Testis (tissue), 3 donors: ENCODE results near the gene SNAPC2. TPM values are rescaled to one million over a fixed set of nuclear protein-coding genes. Genes with fewer than 3 reads are reported as not detected.
"Not testable (repeated sequence)": the region's sequence is repeated elsewhere in the genome, so short reads cannot be mapped to it uniquely, and the experiment has no call there.

Experiments used
- DNase-seq: peaks from one replicate; pipeline ENCODE4 v3.0.0-alpha.2; 2019
- H3K27ac ChIP-seq, 2 donors: fragments of 200-600 bp; sonication (generic); one replicate each; pipeline ENCODE4 v1.5.1; 2019
- H3K27me3 ChIP-seq: fragments of 200-600 bp; sonication (generic); one replicate; pipeline ENCODE4 v1.5.1; 2019
- H3K36me3 ChIP-seq: fragments of 200-600 bp; sonication (generic); one replicate; pipeline ENCODE4 v1.5.1; 2017; ENCODE audit warnings: low read depth; ENCODE audit errors: missing control alignments
- H3K4me1 ChIP-seq: fragments of 200-600 bp; sonication (generic); one replicate; pipeline ENCODE4 v1.5.1; 2019
- H3K4me3 ChIP-seq, 2 donors: fragments of 200-600 bp; sonication (generic); one replicate each; pipeline ENCODE4 v1.5.1; 2017 to 2019
- H3K9me3 ChIP-seq: fragments of 200-600 bp; sonication (generic); one replicate; pipeline ENCODE4 v1.5.1; 2017
- POLR2A ChIP-seq: fragments of 450-650 bp; IDR thresholded peaks from one replicate; pipeline ENCODE4 v1.6.1; 2017; ENCODE audit warnings: antibody characterized with exemption, mild to moderate bottlenecking, moderate library complexity
- WGBS, 2 donors: methylation state at CpG; one replicate each; pipeline ENCODE4 v1.1.5; 2018; 5-methylcytosine and 5-hydroxymethylcytosine counted together
- intact Hi-C: fragments of 100-400 bp; cut with DNase I; formaldehyde crosslinking; loops from one replicate; pipeline ENCODE4 v1.15.1; 2023; ENCODE audit warnings: low total_unique reads
- polyA plus RNA-seq: library from polyadenylated mRNA; stranded (reverse); fragments of 350-450 nt; fragmentation: Illumina TruSeq; extraction: RNeasy Lipid Tissue Mini Kit (QIAGEN cat#74804); gene quantifications from one replicate; pipeline ENCODE4 v1.2.3, GENCODE V29; 2014; ENCODE audit warnings: low read depth, low replicate concordance; ENCODE audit not compliant: insufficient read depth
- total RNA-seq, 2 donors: library from RNA; depleted of rRNA; stranded (reverse); fragments of >200 nt; gene quantifications; one replicate each; pipeline ENCODE4 v1.2.3, GENCODE V29; 2016
- TF ChIP-seq, protein P1 (sequence below), 3 experiments: fragments of 450-650 bp in 2 of 3; fragments of 200-600 bp in 1 of 3; sonication (generic) in 1 of 3; IDR thresholded peaks; one replicate each; pipeline ENCODE4 v1.5.1; 2016 to 2019; ENCODE audit warnings: antibody characterized with exemption in 3 of 3, mild to moderate bottlenecking in 2 of 3, moderate library complexity in 1 of 3

The SNAPC2 gene
- total and polyA plus RNA-seq, 3 donors from 2014 or later = 51.9 to 88.6 (median 72.5) TPM

DNA sequence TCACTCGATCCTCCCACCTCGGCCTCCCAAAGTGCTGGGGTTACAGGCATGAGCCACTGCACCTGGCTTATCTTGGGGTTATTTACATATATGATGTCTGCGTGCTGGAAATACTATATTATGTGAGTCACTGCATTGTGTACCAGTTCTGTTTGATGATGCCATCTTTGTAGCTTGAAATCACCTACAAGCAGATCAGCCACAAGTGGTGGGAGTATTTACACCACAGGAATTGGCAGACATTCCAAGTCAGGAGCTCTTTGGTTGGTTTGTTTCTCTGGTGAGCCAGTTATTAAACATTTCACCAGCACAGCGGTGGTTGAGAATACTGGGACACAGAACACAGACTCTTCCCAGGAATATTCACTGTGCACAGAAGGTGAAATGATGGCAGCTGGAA lies 27.8 kb downstream of the SNAPC2 start:
- TF ChIP-seq, protein P1, sequence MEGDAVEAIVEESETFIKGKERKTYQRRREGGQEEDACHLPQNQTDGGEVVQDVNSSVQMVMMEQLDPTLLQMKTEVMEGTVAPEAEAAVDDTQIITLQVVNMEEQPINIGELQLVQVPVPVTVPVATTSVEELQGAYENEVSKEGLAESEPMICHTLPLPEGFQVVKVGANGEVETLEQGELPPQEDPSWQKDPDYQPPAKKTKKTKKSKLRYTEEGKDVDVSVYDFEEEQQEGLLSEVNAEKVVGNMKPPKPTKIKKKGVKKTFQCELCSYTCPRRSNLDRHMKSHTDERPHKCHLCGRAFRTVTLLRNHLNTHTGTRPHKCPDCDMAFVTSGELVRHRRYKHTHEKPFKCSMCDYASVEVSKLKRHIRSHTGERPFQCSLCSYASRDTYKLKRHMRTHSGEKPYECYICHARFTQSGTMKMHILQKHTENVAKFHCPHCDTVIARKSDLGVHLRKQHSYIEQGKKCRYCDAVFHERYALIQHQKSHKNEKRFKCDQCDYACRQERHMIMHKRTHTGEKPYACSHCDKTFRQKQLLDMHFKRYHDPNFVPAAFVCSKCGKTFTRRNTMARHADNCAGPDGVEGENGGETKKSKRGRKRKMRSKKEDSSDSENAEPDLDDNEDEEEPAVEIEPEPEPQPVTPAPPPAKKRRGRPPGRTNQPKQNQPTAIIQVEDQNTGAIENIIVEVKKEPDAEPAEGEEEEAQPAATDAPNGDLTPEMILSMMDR (IDR thresholded peaks at IDR 0.05) = no peak
- no peak for TF ChIP-seq POLR2A
- no peaks in the 10 kb centered on the region for H3K36me3 ChIP-seq
- intact Hi-C loops = loop anchor here (10.0 kb wide), 1 partner anchor 307 kb away; no protein-coding TSS in a partner anchor
- H3K27me3 ChIP-seq = no peaks in the 10 kb centered on the region
- no peaks in the 10 kb centered on the region for H3K9me3 ChIP-seq
- H3K4me1 ChIP-seq = no peaks in the 10 kb centered on the region
- no peak overlapping the region for H3K4me3 ChIP-seq
- no peak for DNase-seq
- H3K27ac ChIP-seq = no peak overlapping the region
- 93 to 97% methylated on average over 4 of the region's 4 CpGs for WGBS, 2 donors

DNA sequence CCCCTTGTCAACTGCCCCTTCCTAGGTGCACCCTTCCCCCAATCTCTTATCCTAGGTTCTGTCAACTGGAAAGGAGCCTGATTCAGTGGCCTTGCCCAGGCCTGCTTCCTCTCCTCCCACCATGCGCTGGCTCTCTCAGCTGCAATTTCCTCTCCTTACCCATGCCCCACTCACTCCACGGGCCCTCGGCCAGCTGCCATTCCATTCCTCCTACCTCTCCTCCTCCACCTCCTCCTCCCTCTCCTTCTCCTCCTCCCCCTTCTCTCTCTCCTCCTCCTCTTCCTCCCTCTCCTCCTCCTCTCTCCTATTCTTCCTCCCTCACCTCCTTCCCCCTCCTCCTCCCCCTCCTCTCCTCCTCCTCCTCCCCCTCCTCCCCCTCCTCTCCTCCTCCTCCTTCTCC lies 32.9 kb downstream of the SNAPC2 start:
- Histone ChIP-seq H3K4me3 (no peak overlapping the region), H3K27ac (no peak overlapping the region), H3K36me3 (no peaks in the 10 kb centered on the region), H3K4me1 (no peaks in the 10 kb centered on the region), H3K27me3 (no peaks in the 10 kb centered on the region), H3K9me3 (no peaks in the 10 kb centered on the region)
- WGBS, 2 donors = 34 to 41% methylated on average over 3 of the region's 3 CpGs
- intact Hi-C loops = no loop called here
- TF ChIP-seq, protein P1 (IDR thresholded peaks at IDR 0.05) = no peak
- TF ChIP-seq POLR2A = no peak
- no peak for DNase-seq

DNA sequence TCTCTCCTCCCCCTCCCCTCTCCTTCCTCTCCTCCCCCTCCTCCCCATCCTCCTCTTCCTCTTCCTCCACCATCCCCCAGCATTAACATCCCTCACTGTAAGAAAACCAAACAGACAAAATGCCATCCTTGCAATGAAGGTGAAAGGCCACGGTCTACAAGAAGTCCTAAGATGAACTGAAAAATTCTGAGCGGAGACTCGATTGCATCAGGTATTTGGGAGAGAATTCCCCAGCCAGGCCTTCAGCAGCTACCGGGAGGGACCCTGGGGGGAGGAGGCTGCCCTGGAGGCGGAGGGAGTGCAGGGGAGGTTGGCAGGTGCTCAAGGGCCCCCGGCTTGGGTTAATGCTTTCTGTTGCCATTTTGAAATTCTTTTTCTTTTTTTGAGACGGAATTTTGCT lies 33.4 kb downstream of the SNAPC2 start:
- intact Hi-C loops = no loop called here
- no peaks in the 10 kb centered on the region for H3K9me3 ChIP-seq
- no peak overlapping the region for H3K4me3 ChIP-seq
- no peak overlapping the region for H3K27ac ChIP-seq
- no peak for DNase-seq
- WGBS, 2 donors = 65 to 68% methylated on average over 7 of the region's 7 CpGs
- no peaks in the 10 kb centered on the region for H3K27me3 ChIP-seq
- no peak for TF ChIP-seq POLR2A
- TF ChIP-seq, protein P1 (IDR thresholded peaks at IDR 0.05) = no peak
- no peaks in the 10 kb centered on the region for H3K4me1 ChIP-seq
- H3K36me3 ChIP-seq = no peaks in the 10 kb centered on the region

DNA sequence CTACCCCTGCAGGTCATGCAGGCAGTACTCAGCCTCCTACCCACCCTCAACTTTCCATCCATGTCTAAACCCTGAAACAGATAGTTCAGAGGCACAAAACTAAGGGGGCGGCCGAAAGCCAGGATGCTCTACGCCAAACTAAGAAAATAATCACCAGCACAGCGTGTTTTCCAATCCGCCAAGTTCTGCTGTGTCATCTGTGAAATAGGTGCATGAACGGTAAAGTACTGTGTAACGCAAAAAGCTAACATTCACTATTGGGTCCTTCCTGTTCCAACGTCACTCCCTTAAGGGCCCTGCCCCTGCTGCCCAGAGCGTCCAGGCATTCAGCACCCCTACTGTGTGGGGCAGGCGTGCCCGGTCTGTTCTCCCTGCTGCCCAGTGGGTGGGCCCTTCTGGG lies 35.6 kb downstream of the SNAPC2 start:
- TF ChIP-seq POLR2A = no peak
- TF ChIP-seq, protein P1 (IDR thresholded peaks at IDR 0.05) = no peak
- intact Hi-C loops = no loop called here
- 92 to 93% methylated on average over 10 to 11 of the region's 11 CpGs for WGBS, 2 donors
- Histone ChIP-seq H3K4me1 (no peaks in the 10 kb centered on the region), H3K36me3 (no peaks in the 10 kb centered on the region), H3K9me3 (no peaks in the 10 kb centered on the region), H3K27me3 (no peaks in the 10 kb centered on the region), H3K27ac (no peak overlapping the region), H3K4me3 (no peak overlapping the region)
- no peak for DNase-seq

DNA sequence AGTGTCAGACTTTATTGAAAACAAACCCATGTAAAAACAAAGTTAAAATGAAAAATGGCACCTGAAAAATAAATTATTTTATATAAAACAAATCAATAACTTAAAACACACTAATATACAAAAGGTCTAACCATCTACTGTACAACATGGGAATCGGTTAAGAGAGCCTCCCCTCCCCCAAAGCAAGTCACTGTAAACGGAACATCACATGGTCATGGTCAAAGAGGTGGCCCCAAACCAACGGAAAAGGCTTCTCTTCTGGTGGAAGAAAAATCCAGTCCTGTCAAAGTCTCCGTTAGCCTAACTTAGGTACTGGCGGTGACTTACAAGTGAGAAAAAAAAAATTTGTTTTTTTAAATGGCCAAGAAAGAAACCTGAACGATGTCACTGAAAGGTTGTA lies 39.1 kb downstream of the SNAPC2 start:
- WGBS, 2 donors = 68 to 77% methylated on average over 6 of the region's 6 CpGs
- Histone ChIP-seq H3K4me1 (no peaks in the 10 kb centered on the region), H3K4me3 (no peak overlapping the region), H3K9me3 (no peaks in the 10 kb centered on the region), H3K27me3 (no peaks in the 10 kb centered on the region), H3K36me3 (no peaks in the 10 kb centered on the region), H3K27ac (no peak overlapping the region)
- intact Hi-C loops = no loop called here
- DNase-seq = no peak
- TF ChIP-seq, protein P1 (IDR thresholded peaks at IDR 0.05) = no peak
- no peak for TF ChIP-seq POLR2A

DNA sequence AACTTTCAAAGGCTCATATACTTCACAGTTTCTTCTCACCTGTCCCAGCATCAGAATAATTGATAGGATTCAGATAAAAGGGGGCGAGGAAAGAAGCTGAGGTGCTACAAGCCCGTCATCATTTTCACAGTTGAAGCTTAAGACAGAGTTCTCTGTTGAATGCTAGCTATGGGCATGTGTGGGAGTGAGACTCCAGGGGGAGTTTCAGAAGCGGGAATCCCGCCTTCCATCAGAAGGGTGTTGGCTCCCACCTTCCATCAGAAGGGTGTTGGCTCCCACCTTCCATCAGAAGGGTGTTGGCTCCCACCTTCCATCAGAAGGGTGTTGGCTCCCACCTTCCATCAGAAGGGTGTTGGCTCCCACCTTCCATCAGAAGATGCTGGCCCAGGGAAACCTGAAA lies 40.9 kb downstream of the SNAPC2 start:
- H3K27me3 ChIP-seq, intact Hi-C loops, H3K4me1 ChIP-seq, H3K36me3 ChIP-seq, DNase-seq, H3K27ac ChIP-seq, H3K9me3 ChIP-seq, H3K4me3 ChIP-seq: not testable (repeated sequence)
- 82 to 93% methylated on average over 4 of the region's 4 CpGs for WGBS, 2 donors
